Activated B cell treated with CpG ODN at 0.5 μM for 24 hours (primary cell): Measurements from ENCODE around the gene AAK1. TPM values are rescaled to one million over a fixed set of nuclear protein-coding genes. Genes with fewer than 3 reads are reported as not detected.
"Not testable (repeated sequence)": the region's sequence is repeated elsewhere in the genome, so short reads cannot be mapped to it uniquely, and the experiment has no call there.

ENCODE experiments used
- ATAC-seq: fragments of 200-7000 bp; cut with Tn5 transposase; one replicate; pipeline ENCODE4 v1.10.0; 2021; ENCODE audit warnings: low read depth, mild to moderate bottlenecking, moderate library complexity
- CTCF ChIA-PET: fragments of 350-600 bp; sonication (Branson Sonifier 250); formaldehyde crosslinking; loops from one replicate; lab custom pipeline; 2021; ENCODE audit warnings: antibody characterized with exemption; lab: Charles Lee
- POLR2A ChIA-PET: fragments of 350-600 bp; sonication (Branson Sonifier 250); formaldehyde crosslinking; loops from one replicate; lab custom pipeline; 2021; ENCODE audit warnings: antibody characterized with exemption; lab: Charles Lee
- DNase-seq: peaks from one replicate; pipeline ENCODE4 v3.0.0; 2022
- H3K27ac Mint-ChIP-seq: one replicate; pipeline ENCODE4 v1.8.0; 2020; ENCODE audit warnings: mixed read lengths
- H3K27me3 Mint-ChIP-seq: one replicate; pipeline ENCODE4 v1.8.0; 2021; ENCODE audit warnings: mixed read lengths
- H3K36me3 Mint-ChIP-seq: one replicate; pipeline ENCODE4 v1.8.0; 2021; ENCODE audit warnings: low read depth, mixed read lengths
- H3K4me1 Mint-ChIP-seq: one replicate; pipeline ENCODE4 v1.8.0; 2021; ENCODE audit warnings: mixed read lengths
- H3K4me3 Mint-ChIP-seq: one replicate; pipeline ENCODE4 v1.8.0; 2020; ENCODE audit warnings: mild to moderate bottlenecking, mixed read lengths
- H3K9me3 Mint-ChIP-seq: one replicate; pipeline ENCODE4 v1.8.0; 2020; ENCODE audit warnings: mixed read lengths
- intact Hi-C: fragments of 100-400 bp; cut with micrococcal nuclease; formaldehyde crosslinking; loops from one replicate; pipeline ENCODE4 v1.15.1; 2024
- total RNA-seq: library from RNA; stranded (reverse); gene quantifications from 2 replicates; pipeline ENCODE4 v1.2.3, GENCODE V29; 2022
- TF ChIP-seq, protein P1 (sequence below): fragments of 200-600 bp; IDR thresholded peaks from one replicate; pipeline ENCODE4 v1.8.0; 2022; ENCODE audit warnings: antibody characterized with exemption, mild to moderate bottlenecking

AAK1 gene
- total RNA-seq, 1 donor from 2014 or later = 4.7 TPM

DNA sequence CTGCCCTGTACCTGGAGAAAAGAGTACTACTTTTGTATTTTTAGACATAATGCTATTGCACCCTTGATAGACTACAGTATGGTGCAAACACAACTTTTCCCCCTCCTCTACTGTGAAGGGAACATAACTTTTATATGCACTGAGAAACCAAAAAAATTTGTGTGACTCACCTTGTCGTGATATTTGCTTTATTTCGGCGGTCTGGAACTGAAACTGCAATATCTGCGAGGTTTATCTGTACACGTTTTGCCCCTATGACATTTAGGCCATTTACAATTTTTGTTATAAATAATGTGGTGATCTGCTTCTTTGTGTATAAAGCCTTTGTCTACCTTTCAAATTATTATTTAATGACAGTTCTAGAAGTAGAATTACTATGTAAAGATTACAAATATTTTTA, 34.4 kb upstream of the AAK1 start:
- TF ChIP-seq, protein P1, sequence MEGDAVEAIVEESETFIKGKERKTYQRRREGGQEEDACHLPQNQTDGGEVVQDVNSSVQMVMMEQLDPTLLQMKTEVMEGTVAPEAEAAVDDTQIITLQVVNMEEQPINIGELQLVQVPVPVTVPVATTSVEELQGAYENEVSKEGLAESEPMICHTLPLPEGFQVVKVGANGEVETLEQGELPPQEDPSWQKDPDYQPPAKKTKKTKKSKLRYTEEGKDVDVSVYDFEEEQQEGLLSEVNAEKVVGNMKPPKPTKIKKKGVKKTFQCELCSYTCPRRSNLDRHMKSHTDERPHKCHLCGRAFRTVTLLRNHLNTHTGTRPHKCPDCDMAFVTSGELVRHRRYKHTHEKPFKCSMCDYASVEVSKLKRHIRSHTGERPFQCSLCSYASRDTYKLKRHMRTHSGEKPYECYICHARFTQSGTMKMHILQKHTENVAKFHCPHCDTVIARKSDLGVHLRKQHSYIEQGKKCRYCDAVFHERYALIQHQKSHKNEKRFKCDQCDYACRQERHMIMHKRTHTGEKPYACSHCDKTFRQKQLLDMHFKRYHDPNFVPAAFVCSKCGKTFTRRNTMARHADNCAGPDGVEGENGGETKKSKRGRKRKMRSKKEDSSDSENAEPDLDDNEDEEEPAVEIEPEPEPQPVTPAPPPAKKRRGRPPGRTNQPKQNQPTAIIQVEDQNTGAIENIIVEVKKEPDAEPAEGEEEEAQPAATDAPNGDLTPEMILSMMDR = no peak
- no peaks in the 10 kb centered on the region for H3K9me3 Mint-ChIP-seq
- peaks cover 11% of the 10 kb centered on the region for H3K4me1 Mint-ChIP-seq
- DNase-seq (no peak), ATAC-seq (no peak)
- ChIA-PET POLR2A (interaction anchor here (0.5 kb wide), 1 partner anchor 1018 kb away, joined by 8 read pairs; no protein-coding TSS in a partner anchor), CTCF (no interaction called here)
- no peak overlapping the region for H3K4me3 Mint-ChIP-seq
- H3K36me3 Mint-ChIP-seq = no peaks in the 10 kb centered on the region
- H3K27ac Mint-ChIP-seq = no peak overlapping the region
- intact Hi-C loops = no loop called here
- peaks cover 34% of the 10 kb centered on the region for H3K27me3 Mint-ChIP-seq

DNA sequence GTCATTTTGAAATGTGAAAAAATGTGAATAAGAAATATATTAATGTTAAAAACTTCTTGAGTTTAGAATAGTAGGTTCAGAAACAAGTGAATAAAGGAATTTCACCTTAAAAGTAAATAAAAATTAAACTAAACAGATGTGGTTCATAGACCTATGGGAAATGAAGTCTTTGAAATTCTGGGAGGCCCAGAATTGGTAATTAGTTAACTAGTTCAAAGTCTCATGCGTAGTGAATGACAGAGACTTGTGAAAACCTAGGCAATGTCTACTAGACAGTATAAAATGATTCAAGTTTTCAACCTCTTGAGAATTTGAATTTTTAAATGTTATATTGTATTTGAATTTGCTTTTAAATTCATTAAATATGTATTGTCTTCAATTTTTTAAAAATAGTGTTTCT, 32.6 kb upstream of the AAK1 start:
- TF ChIP-seq, protein P1 = no peak
- H3K27me3 Mint-ChIP-seq = peaks cover 30% of the 10 kb centered on the region
- ATAC-seq (no peak), DNase-seq (no peak)
- H3K4me1 Mint-ChIP-seq = peaks cover 11% of the 10 kb centered on the region
- ChIA-PET POLR2A (no interaction called here), CTCF (no interaction called here)
- intact Hi-C loops = no loop called here
- H3K27ac Mint-ChIP-seq = no peak overlapping the region
- no peak overlapping the region for H3K4me3 Mint-ChIP-seq
- H3K36me3 Mint-ChIP-seq = no peaks in the 10 kb centered on the region
- no peaks in the 10 kb centered on the region for H3K9me3 Mint-ChIP-seq

DNA sequence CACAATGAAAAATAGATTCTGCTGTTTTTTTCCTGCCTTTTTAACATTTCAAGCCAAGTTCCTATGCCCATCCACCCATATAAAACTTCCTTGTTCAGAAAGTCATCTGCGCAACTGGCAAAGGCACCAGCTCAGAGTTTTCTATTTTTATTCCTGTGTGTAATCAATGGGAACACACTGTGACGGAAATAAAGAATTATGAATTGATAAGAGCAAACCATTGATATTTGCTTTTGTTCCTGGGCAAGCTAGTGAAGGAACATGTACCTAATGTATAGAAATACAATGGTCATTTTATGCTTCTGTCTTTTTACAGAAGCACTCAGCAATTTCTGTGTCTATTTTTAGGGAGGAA, 30.8 kb upstream of the AAK1 start:
- peaks cover 2% of the 10 kb centered on the region for H3K36me3 Mint-ChIP-seq
- POLR2A ChIA-PET = no interaction called here
- CTCF ChIA-PET = no interaction called here
- no peak overlapping the region for H3K27ac Mint-ChIP-seq
- no peak for ATAC-seq
- H3K4me3 Mint-ChIP-seq = no peak overlapping the region
- H3K27me3 Mint-ChIP-seq = peaks cover 26% of the 10 kb centered on the region
- H3K9me3 Mint-ChIP-seq = peaks cover 2% of the 10 kb centered on the region
- TF ChIP-seq, protein P1 = no peak
- no peak for DNase-seq
- no peaks in the 10 kb centered on the region for H3K4me1 Mint-ChIP-seq
- intact Hi-C loops = no loop called here

DNA sequence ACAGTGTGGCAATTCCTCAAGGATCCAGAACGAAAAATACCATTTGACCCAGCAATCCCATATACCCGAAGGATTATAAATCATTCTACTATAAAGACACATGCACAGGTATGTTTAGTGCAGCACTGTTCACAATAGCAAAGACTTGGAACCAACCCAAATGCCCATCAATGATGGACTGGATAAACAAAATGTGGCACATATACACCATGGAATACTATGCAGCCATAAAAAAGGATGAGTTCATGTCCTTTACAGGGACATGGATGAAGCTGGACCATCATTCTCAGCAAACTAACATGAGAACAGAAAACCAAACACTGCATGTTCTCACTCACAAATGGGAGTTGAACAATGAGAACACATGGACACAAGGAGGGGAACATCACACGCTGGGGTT, 29.6 kb upstream of the AAK1 start:
- intact Hi-C loops, CTCF ChIA-PET, H3K9me3 Mint-ChIP-seq: not testable (repeated sequence)

DNA sequence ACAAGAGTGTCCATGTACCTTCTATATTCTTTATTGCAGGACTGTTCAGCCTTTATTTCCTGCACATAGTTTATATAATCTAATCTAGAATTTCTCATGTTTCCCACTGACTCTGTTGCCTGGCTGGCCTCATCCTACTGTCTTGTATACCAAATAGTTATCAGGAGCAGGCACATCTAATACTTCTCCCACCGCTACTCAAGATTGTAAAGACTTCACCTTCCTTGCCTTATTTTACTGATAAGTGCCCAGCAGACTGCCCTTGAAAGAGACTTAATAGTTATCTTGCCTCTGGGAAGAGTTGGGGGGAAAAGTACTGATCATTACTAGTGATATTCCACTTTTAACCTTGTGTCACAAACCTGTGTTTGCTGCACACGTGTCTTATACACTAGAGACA, 26.1 kb upstream of the AAK1 start:
- TF ChIP-seq, protein P1 = no peak
- CTCF ChIA-PET = no interaction called here
- peaks cover 2% of the 10 kb centered on the region for H3K36me3 Mint-ChIP-seq
- POLR2A ChIA-PET = interaction anchor here (0.5 kb wide), 1 partner anchor 21 kb away, joined by 6 read pairs; no protein-coding TSS in a partner anchor
- H3K4me1 Mint-ChIP-seq = no peaks in the 10 kb centered on the region
- DNase-seq = no peak
- H3K27ac Mint-ChIP-seq = no peak overlapping the region
- peaks cover 2% of the 10 kb centered on the region for H3K9me3 Mint-ChIP-seq
- ATAC-seq = no peak
- intact Hi-C loops = no loop called here
- H3K4me3 Mint-ChIP-seq = no peak overlapping the region
- peaks cover 27% of the 10 kb centered on the region for H3K27me3 Mint-ChIP-seq

More for the DNA sequence above, 29.6 kb upstream of the AAK1 start:
- POLR2A ChIA-PET, H3K4me3 Mint-ChIP-seq, DNase-seq, H3K27ac Mint-ChIP-seq, H3K4me1 Mint-ChIP-seq, ATAC-seq, H3K36me3 Mint-ChIP-seq: not testable (repeated sequence)
- peaks cover 25% of the 10 kb centered on the region for H3K27me3 Mint-ChIP-seq

DNA sequence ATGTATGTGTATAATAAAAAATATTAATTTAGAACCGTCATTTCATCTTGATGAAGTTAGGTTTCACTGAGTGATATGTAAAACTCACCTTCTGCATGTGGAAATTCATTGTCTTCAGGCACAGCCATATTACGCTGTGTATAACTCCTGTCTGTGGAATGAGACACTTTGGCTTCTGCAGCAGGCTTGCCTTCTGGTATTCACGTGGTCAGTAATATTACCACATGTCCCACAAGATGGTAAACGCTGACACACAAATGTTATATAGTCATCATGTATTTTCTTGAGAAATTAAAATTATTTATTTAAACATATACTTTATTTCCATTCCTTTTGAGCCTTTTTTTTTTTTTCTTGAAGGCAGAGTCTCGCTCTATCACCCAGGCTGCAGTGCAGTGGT, 25.1 kb upstream of the AAK1 start:
- Mint-ChIP-seq H3K4me1 (no peaks in the 10 kb centered on the region), H3K9me3 (peaks cover 10% of the 10 kb centered on the region), H3K36me3 (peaks cover 2% of the 10 kb centered on the region), H3K4me3 (no peak overlapping the region), H3K27me3 (peaks cover 29% of the 10 kb centered on the region), H3K27ac (no peak overlapping the region)
- CTCF ChIA-PET = no interaction called here
- intact Hi-C loops = no loop called here
- POLR2A ChIA-PET = no interaction called here
- TF ChIP-seq, protein P1 = no peak
- ATAC-seq (no peak), DNase-seq (no peak)
